Testis (tissue), 2 donors: ENCODE measurements around the gene RFX2.

ENCODE experiments used
- POLR2A ChIP-seq: fragments of 450-650 bp; IDR thresholded peaks from one replicate; pipeline ENCODE4 v1.6.1; 2017; ENCODE audit warnings: antibody characterized with exemption, mild to moderate bottlenecking, moderate library complexity
- TF ChIP-seq, protein P1 (sequence below), 3 experiments: fragments of 450-650 bp in 2 of 3; fragments of 200-600 bp in 1 of 3; sonication (generic) in 1 of 3; IDR thresholded peaks; one replicate each; pipeline ENCODE4 v1.5.1; 2016 to 2019; ENCODE audit warnings: antibody characterized with exemption in 3 of 3, mild to moderate bottlenecking in 2 of 3, moderate library complexity in 1 of 3

DNA sequence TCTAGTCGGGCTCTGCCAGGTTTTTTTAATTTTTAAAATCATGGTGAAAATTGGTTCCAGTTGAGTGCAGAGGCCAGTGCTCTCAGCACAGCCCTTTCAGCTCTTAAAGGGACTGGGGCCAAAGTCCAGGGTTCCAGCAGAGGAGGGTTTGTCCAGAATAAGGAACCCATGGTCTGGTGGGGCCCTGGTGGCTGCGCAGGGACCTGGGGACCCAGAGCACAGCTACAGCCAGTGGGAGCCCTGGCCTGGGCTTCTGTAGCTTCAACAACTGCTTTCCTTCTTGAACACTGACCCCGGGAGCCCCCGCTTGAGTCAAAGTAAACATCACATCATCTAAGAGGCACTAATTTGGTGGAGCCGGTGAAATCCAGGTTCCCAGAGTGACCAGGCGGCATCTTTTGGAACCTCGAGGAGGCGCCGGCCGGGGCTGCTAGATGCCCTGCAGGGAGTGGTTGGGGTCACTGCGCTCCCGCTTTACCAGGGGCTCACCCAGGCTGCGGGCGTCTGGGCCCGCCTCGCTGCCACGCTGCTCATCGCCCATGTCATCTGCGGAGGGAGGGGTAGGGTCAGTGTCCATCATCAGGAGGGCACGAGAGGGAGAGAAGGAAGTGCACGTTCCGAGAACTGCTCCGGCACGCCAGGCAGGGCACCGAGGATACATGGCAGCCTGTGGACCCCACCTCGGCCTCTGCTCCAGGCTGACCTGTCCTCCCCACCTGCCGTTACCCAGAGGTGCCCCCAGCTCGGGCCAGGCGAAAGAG is 115.7 kb downstream of the RFX2 start:
- no peak for TF ChIP-seq POLR2A
- TF ChIP-seq, protein P1, sequence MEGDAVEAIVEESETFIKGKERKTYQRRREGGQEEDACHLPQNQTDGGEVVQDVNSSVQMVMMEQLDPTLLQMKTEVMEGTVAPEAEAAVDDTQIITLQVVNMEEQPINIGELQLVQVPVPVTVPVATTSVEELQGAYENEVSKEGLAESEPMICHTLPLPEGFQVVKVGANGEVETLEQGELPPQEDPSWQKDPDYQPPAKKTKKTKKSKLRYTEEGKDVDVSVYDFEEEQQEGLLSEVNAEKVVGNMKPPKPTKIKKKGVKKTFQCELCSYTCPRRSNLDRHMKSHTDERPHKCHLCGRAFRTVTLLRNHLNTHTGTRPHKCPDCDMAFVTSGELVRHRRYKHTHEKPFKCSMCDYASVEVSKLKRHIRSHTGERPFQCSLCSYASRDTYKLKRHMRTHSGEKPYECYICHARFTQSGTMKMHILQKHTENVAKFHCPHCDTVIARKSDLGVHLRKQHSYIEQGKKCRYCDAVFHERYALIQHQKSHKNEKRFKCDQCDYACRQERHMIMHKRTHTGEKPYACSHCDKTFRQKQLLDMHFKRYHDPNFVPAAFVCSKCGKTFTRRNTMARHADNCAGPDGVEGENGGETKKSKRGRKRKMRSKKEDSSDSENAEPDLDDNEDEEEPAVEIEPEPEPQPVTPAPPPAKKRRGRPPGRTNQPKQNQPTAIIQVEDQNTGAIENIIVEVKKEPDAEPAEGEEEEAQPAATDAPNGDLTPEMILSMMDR (IDR thresholded peaks at IDR 0.05) = no peak
